ENCODE measurements around the gene WBP2NL.

The WBP2NL gene

DNA sequence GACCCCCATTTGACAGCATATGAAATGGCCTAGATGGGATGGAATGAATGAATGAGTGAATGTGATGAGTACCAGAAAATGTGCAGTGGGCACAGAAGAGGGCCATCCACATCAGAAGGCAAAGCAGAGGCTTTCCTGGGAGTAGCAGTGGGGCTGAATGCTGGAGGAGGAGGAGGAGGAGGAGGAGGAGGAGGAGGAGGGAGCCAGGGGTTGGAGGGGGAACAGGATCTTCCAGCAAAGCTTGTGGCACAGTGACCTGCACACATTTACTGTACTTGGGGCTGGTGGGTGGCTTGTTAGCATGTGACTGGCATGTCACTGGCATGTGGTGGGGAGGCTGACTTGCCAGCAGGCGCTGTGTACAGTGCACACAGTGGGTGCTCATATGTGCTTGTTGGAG is 19.9 kb upstream of the WBP2NL start:
- DNase-seq: no peak

DNA sequence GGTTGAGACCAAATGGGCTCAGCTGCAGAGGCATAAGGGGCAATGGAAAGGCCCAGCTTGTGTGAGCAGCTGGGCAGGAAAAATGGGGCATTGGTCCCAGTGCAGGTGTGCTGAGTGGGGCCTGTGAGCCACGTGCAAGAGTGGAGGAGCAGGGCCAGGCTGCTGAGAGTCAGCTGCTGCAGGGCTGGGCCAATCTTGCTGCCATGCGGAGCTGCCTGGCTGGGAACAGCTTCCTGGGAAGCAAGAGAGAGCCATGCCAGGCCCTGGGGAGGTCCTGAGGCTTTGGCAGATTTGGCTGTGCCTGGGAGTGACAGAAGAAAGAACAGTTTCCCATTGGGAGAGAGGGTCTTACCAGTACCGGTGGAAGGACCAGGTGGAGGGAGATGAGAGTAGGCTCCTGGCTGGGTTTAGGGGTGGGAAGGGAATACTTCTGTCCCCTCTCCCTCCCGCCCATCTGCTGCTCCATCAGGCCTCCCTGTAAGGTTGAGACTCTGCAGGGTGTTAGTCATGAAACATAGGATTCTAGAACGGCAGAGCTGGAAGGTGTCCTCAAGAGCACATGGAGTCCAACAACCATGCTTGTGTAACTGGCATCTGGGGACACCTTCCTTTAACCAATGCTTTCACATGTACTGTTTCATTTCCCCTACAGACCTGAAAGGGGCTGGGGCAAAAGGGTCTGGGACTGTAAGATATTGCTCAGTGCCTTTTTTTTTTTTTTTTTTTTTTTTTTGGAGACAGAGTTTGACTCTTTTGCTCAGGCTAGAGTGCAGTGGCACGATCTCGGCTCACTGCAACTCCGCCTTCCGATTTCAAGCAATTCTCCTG is 19.0 kb upstream of the WBP2NL start:
- DNase-seq: no peak

DNA sequence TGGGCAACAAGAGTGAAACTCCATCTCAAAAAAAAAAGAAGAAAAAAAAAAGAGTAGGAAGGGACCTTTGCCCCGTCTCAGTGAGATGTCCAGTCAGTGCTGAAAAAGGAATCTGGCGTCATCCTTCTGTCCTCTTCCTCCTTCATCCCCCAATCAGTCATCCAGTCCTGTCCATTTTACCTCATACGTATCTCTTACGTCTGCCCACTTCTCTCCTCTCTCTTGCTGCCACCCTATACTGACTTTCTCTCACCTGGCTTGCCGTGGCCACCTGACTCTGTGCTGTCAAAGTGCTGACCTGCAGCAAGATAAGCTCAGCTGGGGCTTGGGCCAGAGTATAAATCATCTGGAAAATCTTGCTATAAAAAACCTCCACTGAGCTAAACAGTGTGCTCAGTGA is 15.7 kb upstream of the WBP2NL start:
- no peak for DNase-seq

DNA sequence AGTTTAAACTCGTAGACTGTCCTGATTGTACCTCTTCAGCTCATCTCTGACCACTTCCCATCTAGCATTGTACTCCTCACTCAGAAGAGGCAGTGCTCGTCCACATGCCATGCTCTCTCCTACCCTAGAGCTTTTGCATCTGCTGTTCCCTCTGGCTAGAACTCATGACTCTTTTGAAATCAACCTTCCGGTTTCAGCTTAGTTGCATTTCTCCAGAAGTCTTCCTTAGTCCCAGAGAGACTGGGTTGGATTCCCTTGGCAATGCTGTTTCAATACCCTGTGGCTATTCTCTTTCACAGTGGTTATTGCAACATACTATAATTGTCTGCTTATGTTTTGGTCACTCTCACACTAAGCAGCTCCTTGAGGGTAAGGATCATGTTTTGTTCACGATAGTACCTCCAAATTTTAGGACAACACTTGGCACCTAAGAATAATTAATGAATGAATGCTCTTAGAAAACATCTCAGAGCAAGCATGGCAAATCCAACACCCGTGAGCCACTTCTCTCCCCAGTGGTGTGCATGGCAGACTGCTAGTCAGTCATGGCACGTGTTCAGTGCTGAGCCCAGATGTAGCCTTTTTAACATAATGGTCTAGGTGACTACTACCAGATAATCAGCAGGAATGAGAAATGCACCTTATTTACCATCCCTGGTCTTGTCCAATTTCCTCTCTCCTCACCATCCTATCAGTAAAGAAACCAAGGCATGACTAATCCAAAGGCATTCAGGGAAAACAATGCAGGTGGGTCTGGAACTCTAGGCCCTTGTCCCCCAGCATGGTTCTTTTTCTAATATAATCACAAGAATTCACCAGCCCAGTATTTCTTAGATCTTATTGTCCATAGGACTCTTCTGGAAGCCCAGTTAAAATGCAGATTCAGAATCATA is 14.8 kb upstream of the WBP2NL start:
- no peak for DNase-seq

DNA sequence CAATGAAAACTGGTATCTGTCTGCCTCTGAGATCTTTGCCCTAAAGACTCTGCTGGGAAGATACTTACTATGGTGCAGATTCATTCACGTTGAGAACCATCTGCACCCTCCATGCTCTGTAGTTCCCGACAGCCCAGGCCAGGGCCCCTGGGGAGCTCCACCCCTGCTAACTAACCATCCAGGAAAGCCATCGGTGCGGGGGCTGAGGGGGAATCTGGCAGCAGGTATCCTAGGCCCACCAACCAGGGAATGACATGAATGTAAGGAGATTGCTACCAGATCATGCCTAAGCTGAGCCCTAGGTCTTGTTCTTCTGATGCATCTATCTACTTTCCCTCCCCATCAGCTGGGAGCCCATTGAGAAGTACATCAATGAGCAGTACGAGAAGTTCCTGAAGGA is 11.3 kb upstream of the WBP2NL start:
- DNase-seq: no peak

DNA sequence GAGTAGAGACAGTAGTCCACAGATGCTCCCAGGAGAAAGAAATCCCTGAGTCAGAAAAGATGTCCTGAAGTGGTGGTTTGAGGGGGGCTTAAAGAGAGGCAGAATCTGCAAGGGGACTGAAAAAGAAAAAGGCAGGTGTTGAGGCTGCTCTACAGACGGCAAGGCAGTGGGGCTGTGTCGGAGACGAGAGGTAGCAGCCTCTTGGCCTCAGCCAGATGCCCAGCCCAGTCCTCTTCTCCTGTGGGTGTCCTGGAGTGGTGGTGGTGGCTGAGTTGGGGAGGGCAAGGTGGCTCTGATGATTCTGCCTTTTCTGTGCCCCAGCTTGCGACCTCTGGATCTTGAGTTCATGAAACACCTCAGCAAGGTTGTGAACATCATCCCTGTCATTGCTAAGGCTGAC is 9.3 kb upstream of the WBP2NL start:
- DNase-seq: no peak

DNA sequence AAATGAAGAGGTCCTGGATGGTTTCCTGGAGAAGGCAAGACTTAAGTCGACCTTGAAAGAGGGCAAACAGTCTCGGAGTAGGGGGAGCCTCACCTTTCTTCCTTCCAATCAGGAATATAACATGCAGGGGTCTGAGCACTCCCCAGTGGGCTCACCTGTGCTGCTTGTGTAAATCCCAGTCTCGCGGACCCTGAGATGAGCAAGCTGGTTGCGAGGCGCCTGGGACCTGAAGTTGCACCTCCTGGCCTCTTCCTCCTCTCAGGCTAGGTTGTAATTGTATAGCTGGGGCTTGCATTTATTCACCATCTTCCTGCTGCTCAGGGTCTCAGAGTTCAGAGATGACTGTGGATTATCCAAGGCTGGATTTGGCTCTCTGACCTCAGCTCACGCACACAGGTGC is 7.5 kb upstream of the WBP2NL start:
- DNase-seq: no peak

DNA sequence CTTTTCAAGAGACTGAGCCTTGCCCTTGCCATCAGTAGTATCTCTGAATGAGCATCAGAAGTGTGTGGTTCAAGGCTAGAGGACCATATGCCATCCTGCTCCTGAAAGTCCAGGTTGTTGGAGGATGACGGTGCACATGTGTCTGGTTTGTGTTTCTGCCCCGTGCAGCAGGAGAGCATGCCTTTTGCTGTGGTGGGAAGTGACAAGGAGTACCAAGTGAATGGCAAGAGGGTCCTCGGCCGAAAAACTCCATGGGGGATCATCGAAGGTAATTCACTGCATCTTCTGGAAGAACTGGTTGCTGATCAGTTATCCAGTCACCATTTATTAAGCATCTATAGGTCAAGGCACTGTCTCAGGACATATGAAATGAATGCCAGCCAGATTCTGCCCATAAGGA is 6.1 kb upstream of the WBP2NL start:
- DNase-seq: no peak

DNA sequence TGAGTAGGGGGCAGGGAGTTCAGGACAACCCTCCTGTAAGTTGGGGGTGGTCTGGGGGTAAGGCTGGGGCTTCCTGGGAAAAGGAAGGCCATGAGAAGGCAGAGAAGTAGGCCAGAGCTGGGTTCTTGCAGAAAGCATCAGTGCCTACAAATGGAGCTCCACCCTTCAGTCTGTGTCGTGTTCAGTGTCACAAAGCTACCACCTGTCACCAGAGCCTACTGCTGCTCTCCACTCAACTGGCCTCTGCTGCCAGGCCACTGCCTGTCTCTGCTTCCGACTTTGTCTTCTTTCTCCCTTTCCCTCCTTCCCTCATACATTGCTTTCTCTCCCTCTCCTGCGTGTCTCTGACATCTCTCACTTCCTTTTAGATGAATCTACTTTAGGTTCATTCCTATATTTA is 3.4 kb upstream of the WBP2NL start:
- DNase-seq: no peak

DNA sequence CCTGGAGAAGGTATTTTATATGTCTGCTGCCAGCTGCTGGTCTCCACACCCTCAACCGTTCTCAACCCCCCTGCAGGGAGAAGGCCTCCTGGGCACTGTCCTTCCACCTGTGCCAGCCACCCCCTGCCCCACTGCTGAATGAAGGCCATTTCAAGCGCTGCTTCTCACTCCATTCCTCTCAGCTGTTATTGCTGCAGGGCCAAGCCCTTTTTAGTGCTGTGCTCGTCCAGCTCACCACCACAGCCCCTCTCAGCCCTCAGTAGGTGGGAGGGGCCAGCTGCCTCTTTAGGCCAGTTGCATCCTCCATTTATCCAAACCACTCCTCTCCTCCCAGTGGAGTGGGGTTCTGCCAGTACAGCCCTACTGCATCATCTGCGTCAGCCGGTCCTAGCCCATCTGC is 1.8 kb upstream of the WBP2NL start:
- no peak for DNase-seq

DNA sequence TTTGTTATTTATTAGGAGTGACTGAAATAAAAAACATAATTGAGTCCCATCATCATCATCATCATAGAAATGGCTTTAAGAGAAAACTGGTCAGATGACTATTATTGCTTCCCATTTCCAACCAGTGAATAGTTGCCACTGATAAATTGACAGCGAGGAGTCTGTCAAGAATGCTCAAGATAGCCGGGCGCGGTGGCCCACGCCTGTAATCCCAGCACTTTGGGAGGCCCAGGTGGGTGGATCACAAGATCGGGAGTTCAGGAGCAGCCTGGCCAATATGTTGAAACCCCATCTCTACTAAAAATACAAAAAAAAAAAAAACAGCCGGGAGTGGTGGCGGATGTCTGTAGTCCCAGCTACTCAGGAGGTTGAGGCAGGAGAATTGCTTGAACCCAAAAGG is 1.9 kb downstream of the WBP2NL start:
- DNase-seq: no peak

DNA sequence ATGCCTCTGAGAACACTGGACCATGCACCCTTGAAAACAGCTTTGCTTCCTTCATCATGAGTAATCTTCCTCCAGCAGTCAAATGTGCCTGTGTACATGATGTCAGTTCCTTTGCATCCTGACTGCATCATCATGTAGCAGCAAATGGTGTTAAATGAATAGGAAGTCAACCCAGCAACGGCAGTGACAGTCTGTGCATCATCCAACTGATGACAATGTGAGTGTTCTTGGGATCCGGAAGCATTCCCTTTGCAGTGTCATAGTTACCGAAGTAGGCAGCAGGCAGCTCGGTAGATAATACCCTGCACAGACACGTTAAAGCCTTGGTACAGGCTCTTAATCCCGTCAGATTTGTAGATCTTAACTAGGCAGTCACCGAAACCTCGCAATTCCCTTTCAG is 2.5 kb downstream of the WBP2NL start:
- no peak for DNase-seq

DNA sequence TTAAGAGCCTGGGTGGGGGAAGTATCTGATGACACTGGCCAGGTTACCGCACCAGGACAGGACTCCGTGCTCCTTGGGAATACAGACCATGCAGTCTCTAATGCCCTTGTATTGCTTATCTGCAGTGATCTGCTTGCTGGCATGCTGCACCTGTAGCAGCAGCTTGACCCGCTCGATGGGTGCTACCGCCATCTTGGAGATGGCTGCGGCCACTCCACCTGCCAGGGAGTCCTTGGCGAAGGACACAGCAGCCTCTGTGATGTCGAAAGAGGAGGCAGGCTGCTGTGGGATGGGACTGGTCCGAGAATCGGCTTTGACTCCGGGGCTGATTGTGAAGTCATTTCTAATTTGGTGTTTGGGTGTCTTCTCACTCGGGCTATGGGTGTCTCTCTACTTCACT is 3.1 kb downstream of the WBP2NL start:
- no peak for DNase-seq

DNA sequence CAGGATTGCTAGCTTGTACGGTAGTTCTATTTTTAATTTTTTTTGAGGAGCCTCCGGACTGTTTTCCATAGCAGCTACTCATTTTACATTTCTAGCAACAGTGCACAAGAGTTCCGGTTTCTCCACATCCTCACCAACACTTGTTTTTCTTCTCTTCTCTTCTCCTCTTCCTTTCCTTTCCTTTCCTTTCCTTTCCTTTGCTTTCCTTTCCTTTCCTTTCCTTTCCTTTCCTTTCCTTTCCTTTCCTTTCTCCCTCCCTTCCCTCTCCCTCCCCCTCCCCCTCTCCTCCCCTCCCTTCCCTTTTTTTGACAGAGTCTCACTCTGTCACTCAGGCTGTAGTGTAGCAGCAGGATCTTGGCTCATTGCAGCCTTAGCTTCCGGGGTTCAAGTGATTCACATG is 9.3 kb downstream of the WBP2NL start:
- DNase-seq: no peak

DNA sequence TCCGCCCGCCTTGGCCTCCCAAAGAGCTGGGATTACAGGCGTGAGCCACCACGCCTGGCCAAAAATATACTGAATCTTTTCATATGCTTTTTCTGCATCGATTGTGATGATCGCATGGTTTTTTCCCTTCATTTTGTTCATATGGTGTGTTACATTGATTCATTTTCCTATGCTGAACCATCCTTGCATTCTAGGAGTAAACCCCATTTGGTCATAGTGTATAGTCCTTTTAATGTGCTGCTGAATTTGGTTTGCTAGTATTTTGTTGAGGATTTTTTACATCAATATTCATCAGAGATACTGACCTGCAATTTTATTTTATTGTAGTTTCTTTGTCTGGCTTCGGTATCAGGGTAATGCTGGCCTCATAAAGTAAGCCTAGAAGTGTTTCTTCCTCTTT is 12.2 kb downstream of the WBP2NL start:
- DNase-seq: no peak

DNA sequence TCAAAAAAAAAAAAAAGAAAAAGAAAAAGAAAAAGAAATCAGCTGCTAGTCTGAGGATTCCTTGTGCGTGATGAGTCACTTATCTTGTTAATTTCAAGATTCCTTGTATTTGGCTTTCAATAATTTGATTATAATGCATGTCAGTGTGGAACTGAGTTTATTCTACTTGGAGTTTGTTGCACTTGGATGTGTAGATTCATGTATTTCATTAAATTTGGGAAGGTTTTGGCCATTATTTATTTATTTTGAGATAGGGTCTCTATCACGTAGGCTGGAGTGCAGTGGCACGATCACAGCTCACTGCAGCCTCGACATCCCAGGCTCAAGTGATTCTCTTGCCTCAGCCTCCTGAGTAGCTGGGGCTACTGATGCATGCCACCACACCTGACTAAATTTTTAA is 14.8 kb downstream of the WBP2NL start:
- DNase-seq: no peak

DNA sequence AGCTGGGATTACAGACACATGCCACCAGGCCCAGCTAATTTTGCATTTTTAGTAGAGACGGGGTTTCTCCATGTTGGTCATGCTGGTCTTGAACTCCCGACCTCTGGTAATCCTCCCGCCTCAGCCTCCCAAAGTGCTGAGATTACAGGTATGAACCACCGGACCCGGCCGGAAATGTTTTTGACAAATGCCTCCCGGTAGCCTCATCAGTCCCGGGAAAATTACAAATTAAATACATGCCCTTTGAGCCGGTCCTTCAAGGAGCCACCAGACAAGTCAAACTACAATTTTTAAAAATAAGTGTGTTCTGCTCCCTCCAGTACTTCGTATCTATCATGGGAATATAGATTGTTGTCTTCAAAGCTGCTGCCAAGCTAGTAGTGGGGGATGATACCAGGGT is 17.5 kb downstream of the WBP2NL start:
- no peak for DNase-seq

DNA sequence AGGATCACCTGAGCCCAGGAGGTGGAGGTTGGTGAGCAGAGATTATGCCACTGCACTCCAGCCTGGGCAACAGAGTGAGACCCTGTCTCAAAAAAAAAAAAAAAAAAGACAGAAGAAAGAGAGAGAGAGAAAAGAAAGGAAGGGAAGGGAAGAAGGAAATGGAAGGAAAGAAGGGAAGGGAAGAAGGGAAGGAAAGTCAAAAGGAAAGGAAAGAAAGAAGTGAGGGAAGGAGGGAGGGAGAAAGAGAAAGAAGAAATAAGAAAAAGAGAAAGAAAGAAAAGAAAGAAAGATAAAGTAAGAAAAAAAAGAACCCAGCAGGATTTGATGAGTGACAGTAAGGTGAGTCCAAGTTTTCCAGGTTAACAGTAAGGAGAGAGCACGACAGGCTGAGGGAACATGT is 19.6 kb downstream of the WBP2NL start:
- DNase-seq: no peak

DNA sequence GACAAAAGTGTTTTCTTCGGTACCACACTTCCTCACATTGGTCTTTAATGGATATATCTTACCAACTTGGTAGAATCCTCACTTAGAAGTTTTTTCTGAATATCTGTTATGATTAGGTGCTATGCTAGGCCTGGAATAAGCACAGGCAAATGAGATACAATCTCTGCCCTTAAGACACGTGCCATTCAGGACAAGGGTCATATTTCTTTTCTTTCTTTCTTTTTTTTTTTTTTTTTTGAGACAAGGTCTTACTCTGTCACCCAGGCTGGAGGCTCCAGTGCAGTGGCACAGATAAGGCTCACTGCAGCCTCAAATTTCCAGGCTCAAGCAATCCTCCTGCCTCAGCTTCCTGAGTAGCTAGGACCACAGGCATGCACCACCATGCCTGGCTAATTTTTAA is 23.0 kb downstream of the WBP2NL start:
- DNase-seq: no peak

DNA sequence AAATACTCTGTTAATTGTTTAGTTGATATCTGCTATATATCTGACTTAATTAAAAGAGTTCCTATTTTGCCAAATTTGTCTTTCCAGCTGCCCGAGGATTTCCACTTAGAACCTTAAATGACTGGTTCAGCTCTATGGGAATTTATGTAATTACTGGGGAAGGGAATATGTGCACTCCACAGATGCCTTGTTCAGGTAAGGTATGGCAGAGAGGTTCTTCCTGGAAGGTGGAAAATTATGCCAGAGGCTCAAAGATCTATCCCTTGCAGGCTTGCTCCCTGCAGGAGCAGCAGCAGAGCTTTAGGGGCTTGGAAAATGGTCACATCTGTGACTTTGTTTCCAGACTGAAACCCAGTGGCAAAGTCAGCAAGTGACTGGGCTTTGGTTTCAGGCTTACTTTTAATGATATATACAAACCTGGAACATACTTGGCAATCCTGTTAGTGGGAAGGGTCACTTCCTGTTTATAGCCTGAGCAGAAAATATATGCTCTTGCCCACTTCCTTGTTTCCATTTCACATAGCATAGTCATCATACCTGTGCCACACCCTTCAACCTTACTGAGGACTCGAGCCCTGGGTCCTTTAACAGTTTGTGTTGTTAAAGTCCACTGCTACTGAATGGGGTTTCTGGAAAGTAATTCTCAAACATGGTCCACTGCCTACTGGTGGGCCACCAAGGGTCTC is 23.7 kb downstream of the WBP2NL start:
- DNase-seq: no peak

DNA sequence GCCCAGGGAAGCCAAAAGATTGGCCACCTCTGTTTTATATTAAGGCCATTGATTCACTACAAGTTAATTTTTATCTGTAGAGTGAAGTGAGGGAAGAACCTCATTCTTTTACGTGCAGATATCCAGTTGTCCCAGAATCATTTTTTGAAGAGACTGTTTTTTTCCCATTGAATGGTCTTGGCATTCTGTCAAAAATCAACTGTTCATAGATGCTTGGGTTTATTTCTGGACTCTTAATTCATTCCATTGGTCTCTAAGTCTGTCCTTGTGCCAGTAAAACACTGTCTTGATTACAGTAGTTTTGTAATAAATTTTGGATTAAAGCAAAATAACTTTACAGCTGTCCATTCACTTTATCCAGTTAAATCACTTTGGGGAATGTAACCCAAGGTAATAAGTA is 26.8 kb downstream of the WBP2NL start:
- no peak for DNase-seq

DNA sequence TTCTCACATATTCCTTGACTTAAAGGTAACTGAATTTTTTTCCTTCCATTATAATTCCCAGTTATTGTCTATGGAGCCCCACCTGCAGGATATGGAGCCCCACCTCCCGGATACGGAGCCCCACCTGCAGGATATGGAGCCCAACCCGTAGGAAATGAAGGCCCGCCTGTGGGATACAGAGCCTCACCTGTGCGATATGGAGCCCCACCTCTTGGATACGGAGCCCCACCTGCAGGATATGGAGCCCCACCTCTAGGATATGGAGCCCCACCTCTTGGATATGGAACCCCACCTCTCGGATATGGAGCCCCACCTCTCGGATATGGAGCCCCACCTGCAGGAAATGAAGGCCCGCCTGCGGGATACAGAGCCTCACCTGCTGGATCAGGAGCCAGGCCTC is 28.1 kb downstream of the WBP2NL start:
- no peak for DNase-seq

DNA sequence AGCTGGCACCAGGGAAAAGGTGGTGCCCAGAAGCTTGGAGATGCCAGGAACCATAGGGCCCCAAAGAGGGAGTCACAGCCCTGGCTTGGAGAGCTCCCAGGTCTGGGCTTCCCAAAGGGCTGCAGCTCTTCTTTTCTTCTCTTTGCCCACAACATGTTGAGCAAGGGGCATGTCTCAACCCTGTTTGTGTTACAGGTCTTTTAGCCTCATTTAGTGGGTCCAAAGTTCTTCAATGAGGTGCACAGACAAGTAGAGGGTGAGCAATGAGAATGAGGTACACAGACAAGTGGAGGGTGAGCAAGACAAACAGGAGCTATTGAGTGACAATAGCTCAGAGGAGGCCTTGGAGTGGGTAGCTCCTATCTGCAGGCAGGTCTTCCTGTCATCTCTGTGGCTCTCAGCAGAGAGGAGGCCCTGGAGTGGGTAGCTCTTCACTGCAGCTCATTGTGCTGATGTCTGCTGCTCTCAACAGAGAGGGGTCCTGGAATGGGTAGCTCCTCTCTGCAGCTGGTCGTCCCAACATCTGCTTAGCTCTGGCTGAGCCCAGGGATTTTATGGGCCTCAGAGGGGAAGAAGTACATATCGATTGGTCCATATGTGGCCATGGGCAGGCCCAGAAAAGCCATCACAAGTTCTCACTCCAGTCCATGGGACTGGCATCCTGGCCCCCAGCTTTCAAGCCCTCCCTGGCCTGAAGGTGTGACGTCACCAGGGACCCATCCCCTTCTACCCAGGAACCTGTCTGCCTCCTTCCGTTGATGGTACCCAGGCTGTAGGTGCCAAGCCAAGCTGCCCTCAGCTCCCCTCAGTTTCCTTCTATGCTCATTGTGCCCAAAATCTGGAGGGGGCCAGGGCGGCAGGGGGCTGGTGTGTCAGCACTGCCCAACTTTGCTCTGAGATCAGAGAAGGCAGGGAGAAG is 34.9 kb downstream of the WBP2NL start:
- DNase-seq: no peak

Data from SHP77 (cell line).